A673 (cell line): Measurements from ENCODE around the gene PRDM12.

Source experiments
- EZH2 ChIP-seq: fragments of 200-600 bp; sonication (generic); IDR thresholded peaks from 2 replicates; pipeline ENCODE4 v1.6.1; 2017; ENCODE audit warnings: borderline replicate concordance, low read depth, mild to moderate bottlenecking, mixed read lengths, antibody characterized with exemption, low read length; ENCODE audit not compliant: poor library complexity, severe bottlenecking
- TF ChIP-seq, protein P1 (sequence below): fragments of 300-800, 200-600 bp; sonication (generic); conservative IDR thresholded peaks from 2 replicates; pipeline ENCODE4 v1.5.1; 2017; ENCODE audit warnings: low read depth, mild to moderate bottlenecking, antibody characterized with exemption, low read length, moderate library complexity, mixed read lengths

DNA sequence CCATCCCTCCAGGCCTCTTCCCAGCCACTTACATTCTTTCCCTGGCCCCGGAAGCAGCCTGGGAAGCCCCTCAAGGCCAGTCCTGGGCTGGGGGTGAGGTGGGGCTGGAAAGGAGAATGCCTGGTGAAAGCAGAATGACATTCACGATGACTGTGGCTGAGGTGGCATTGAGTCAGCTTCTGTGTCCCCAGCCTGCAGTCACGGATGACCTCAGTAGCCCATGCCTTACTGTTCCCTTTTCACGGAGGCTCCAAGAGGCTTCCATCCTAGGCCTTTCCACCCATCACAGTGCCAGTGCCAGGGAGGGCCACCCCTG lies 2.7 kb downstream of the PRDM12 start:
- TF ChIP-seq, protein P1, sequence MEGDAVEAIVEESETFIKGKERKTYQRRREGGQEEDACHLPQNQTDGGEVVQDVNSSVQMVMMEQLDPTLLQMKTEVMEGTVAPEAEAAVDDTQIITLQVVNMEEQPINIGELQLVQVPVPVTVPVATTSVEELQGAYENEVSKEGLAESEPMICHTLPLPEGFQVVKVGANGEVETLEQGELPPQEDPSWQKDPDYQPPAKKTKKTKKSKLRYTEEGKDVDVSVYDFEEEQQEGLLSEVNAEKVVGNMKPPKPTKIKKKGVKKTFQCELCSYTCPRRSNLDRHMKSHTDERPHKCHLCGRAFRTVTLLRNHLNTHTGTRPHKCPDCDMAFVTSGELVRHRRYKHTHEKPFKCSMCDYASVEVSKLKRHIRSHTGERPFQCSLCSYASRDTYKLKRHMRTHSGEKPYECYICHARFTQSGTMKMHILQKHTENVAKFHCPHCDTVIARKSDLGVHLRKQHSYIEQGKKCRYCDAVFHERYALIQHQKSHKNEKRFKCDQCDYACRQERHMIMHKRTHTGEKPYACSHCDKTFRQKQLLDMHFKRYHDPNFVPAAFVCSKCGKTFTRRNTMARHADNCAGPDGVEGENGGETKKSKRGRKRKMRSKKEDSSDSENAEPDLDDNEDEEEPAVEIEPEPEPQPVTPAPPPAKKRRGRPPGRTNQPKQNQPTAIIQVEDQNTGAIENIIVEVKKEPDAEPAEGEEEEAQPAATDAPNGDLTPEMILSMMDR, result no peak
- no peak for TF ChIP-seq EZH2
